Measurements from ENCODE around the gene EBPL.
"Not testable (repeated sequence)": the region's sequence is repeated elsewhere in the genome, so short reads cannot be mapped to it uniquely, and the experiment has no call there.

Gene EBPL
- total RNA-seq: 4.7 to 10.3 (median 7.8) reads per million in 4 donors

GRCh38 chr13:49690995-49691784 lies at the start of gene EBPL:
Gene EBPL (minus strand): TSS chr13:49691486. CDS start chr13:49691424, 62 bp downstream.
- DNase-seq: peak; percentile 72 to 87 (median 77)

- no peak for DNase-seq
Observed at GRCh38 chr13:49740870-49741269, 49.6 kb upstream of the EBPL start.

- DNase-seq: no peak
Observed at GRCh38 chr13:49739498-49740187, 48.4 kb upstream of the EBPL start.

GRCh38 chr13:49733181-49733951 lies 42.1 kb upstream of the EBPL start:
- DNase-seq: no peak

- DNase-seq: no peak
Observed at GRCh38 chr13:49731766-49732165, 40.5 kb upstream of the EBPL start.

- no peak for DNase-seq
Observed at GRCh38 chr13:49716615-49717014, 25.3 kb upstream of the EBPL start.

- no peak for DNase-seq
Observed at GRCh38 chr13:49714757-49715156, 23.5 kb upstream of the EBPL start.

GRCh38 chr13:49711218-49711863 lies 20.1 kb upstream of the EBPL start:
- DNase-seq: no peak

GRCh38 chr13:49704264-49704663 lies 13.0 kb upstream of the EBPL start:
- not testable (repeated sequence) for DNase-seq

- DNase-seq: no peak
Observed at GRCh38 chr13:49701491-49701890, 10.2 kb upstream of the EBPL start.

- DNase-seq: no peak
Observed at GRCh38 chr13:49697468-49697867, 6.2 kb upstream of the EBPL start.

GRCh38 chr13:49694446-49694845 lies 3.2 kb upstream of the EBPL start:
- no peak for DNase-seq

GRCh38 chr13:49693877-49694276 lies 2.6 kb upstream of the EBPL start:
- DNase-seq: no peak

GRCh38 chr13:49693191-49693733 lies 2.0 kb upstream of the EBPL start:
- no peak for DNase-seq

GRCh38 chr13:49690133-49690994 lies 922 bp downstream of the EBPL start:
- no peak for DNase-seq

GRCh38 chr13:49683489-49683888 lies 7.8 kb downstream of the EBPL start:
- DNase-seq: peak in 1 of 5 donors; percentile 71

- no peak for DNase-seq
Observed at GRCh38 chr13:49681842-49682435, 9.3 kb downstream of the EBPL start.

- DNase-seq: peak in 1 of 5 donors; percentile 23
Observed at GRCh38 chr13:49679246-49679645, 12.0 kb downstream of the EBPL start.

- no peak for DNase-seq
Observed at GRCh38 chr13:49678191-49678914, 12.9 kb downstream of the EBPL start.

- DNase-seq: no peak
Observed at GRCh38 chr13:49676581-49677298, 14.5 kb downstream of the EBPL start.

Measured in T-helper 1 cell (primary cell).